B cell (primary cell): Measurements from ENCODE around the gene SETDB1. TPM values are rescaled to one million over a fixed set of nuclear protein-coding genes. Genes with fewer than 3 reads are reported as not detected.

ENCODE experiments used
- ATAC-seq: fragments of 200-7000 bp; cut with Tn5 transposase; one replicate; pipeline ENCODE4 v1.10.0; 2021; ENCODE audit warnings: low read depth, mild to moderate bottlenecking, moderate number of reproducible peaks, moderate library complexity
- CTCF ChIA-PET: fragments of 350-600 bp; sonication (Branson Sonifier 250); formaldehyde crosslinking; loops from one replicate; lab custom pipeline; 2021; ENCODE audit warnings: antibody characterized with exemption, inconsistent platforms; lab: Charles Lee
- POLR2A ChIA-PET: fragments of 350-600 bp; sonication (Branson Sonifier 250); formaldehyde crosslinking; loops from one replicate; lab custom pipeline; 2021; ENCODE audit warnings: antibody characterized with exemption; lab: Charles Lee
- DNase-seq: peaks from one replicate; pipeline ENCODE4 v3.0.0; 2013
- H2AFZ ChIP-seq: 2 replicates; pipeline ENCODE4 v1.6.1; 2012; ENCODE audit warnings: mild to moderate bottlenecking, low read depth, low read length; ENCODE audit not compliant: insufficient read depth, poor library complexity, severe bottlenecking
- H3K27ac ChIP-seq, 2 donors: 1 replicate in 1 of 2; 2 replicates in 1 of 2; pipeline ENCODE4 v1.5.1; 2012 to 2013; ENCODE audit warnings: low read length in 2 of 2, mild to moderate bottlenecking in 2 of 2, moderate library complexity in 1 of 2
- H3K27me3 ChIP-seq, 4 experiments: fragments of 200-600 bp in 1 of 4; sonication (generic) in 1 of 4; replicated peaks in 1 of 4; 1 replicate in 2 of 4; 2 replicates in 2 of 4; pipeline versions ENCODE4 v1.6.1 to v1.7.0; 2013 to 2016; ENCODE audit warnings: low read length in 3 of 4, mild to moderate bottlenecking in 2 of 4, mixed read lengths in 1 of 4, moderate library complexity in 1 of 4; ENCODE audit not compliant: insufficient read depth in 4 of 4, control insufficient read depth in 3 of 4; ENCODE audit errors: control extremely low read depth in 1 of 4
- H3K36me3 ChIP-seq, 2 experiments: replicated peaks in 1 of 2; 1 replicate in 1 of 2; 2 replicates in 1 of 2; pipeline versions ENCODE4 v1.6.1 to v1.7.1; 2013; ENCODE audit warnings: low read length in 1 of 2; ENCODE audit not compliant: insufficient read depth in 2 of 2, control insufficient read depth in 1 of 2; ENCODE audit errors: control extremely low read depth in 1 of 2, extremely low read depth in 1 of 2
- H3K4me1 ChIP-seq, 2 donors: fragments of 200-600 bp in 1 of 2; sonication (generic) in 1 of 2; 1 replicate in 1 of 2; 2 replicates in 1 of 2; pipeline versions ENCODE4 v1.5.1 to v1.6.1; 2013 to 2017; ENCODE audit warnings: low read length in 2 of 2; ENCODE audit not compliant: control insufficient read depth in 2 of 2, insufficient read depth in 2 of 2
- H3K4me2 ChIP-seq: replicated peaks from 2 replicates; pipeline ENCODE3; 2012; ENCODE audit warnings: mild to moderate bottlenecking, low read depth, low read length; ENCODE audit not compliant: poor library complexity, severe bottlenecking
- H3K4me3 ChIP-seq, 5 experiments: fragments of 200-600 bp in 1 of 5; sonication (generic) in 1 of 5; 1 replicate in 3 of 5; 2 replicates in 2 of 5; pipeline versions ENCODE4 v1.5.1 to v1.7.0; 2011 to 2016; ENCODE audit warnings: low read length in 4 of 5, mild to moderate bottlenecking in 4 of 5, low read depth in 2 of 5, control low read depth in 1 of 5, moderate library complexity in 1 of 5; ENCODE audit not compliant: insufficient read depth in 1 of 5; ENCODE audit errors: control extremely low read depth in 1 of 5, extremely low read depth in 1 of 5
- H3K79me2 ChIP-seq: fragments of 200-600 bp; sonication (generic); one replicate; pipeline ENCODE4 v1.6.0; 2016; ENCODE audit warnings: low read length; ENCODE audit not compliant: control insufficient read depth, insufficient read depth
- H3K9ac ChIP-seq: fragments of 200-600 bp; sonication (generic); 2 replicates; pipeline ENCODE4 v1.6.1; 2017; ENCODE audit warnings: mild to moderate bottlenecking, low read length, moderate library complexity
- H3K9me3 ChIP-seq, 3 donors: one replicate each; pipeline versions ENCODE4 v1.6.1 to v1.7.1; 2013; ENCODE audit warnings: low read length in 2 of 3; ENCODE audit not compliant: control insufficient read depth in 2 of 3, insufficient read depth in 1 of 3; ENCODE audit errors: control extremely low read depth in 1 of 3
- H4K20me1 ChIP-seq: 2 replicates; pipeline ENCODE4 v1.6.0; 2012; ENCODE audit warnings: mild to moderate bottlenecking, low read length; ENCODE audit not compliant: insufficient read depth, control insufficient read depth, poor library complexity, severe bottlenecking
- H3K27ac Mint-ChIP-seq: one replicate; pipeline ENCODE4 v1.8.0; 2021; ENCODE audit warnings: mixed read lengths
- H3K27me3 Mint-ChIP-seq: one replicate; pipeline ENCODE4 v1.8.0; 2021; ENCODE audit warnings: mixed read lengths
- H3K4me1 Mint-ChIP-seq: one replicate; pipeline ENCODE4 v1.8.0; 2021; ENCODE audit warnings: mixed read lengths
- H3K4me3 Mint-ChIP-seq: one replicate; pipeline ENCODE4 v1.8.0; 2021; ENCODE audit warnings: mixed read lengths
- H3K9me3 Mint-ChIP-seq: one replicate; pipeline ENCODE4 v1.8.0; 2022; ENCODE audit warnings: mixed read lengths; ENCODE audit not compliant: insufficient read depth
- EZH2 ChIP-seq: IDR thresholded peaks from 2 replicates; pipeline ENCODE4 v1.6.1; 2012; ENCODE audit warnings: borderline replicate concordance, low read depth, mild to moderate bottlenecking, moderate library complexity, low read length; ENCODE audit not compliant: insufficient read depth, poor library complexity, severe bottlenecking
- WGBS: methylation state at CpG from one replicate; pipeline ENCODE4 v1.1.5; 2013; ENCODE audit warnings: missing lambda C conversion rate; ENCODE audit not compliant: insufficient coverage; 5-methylcytosine and 5-hydroxymethylcytosine counted together
- intact Hi-C: fragments of 100-400 bp; cut with micrococcal nuclease; formaldehyde crosslinking; loops from one replicate; pipeline ENCODE4 v1.10.0; 2022
- polyA plus RNA-seq: library from polyadenylated mRNA; depleted of rRNA; stranded (reverse); fragments of >200 nt; gene quantifications from 2 replicates; pipeline ENCODE4 v1.2.3, GENCODE V29; 2012
- total RNA-seq, 2 donors: library from RNA; stranded (reverse); fragments of 120-200 nt in 1 of 2; gene quantifications; 1 replicate in 1 of 2; 2 replicates in 1 of 2; pipeline versions ENCODE4 v1.2.3 to v1.2.4, GENCODE V29; 2013 to 2022
- TF ChIP-seq, protein P1 (sequence below): fragments of 200-600 bp; IDR thresholded peaks from one replicate; pipeline ENCODE4 v1.8.0; 2022; ENCODE audit warnings: antibody characterized with exemption, mild to moderate bottlenecking

The SETDB1 gene
- total and polyA plus RNA-seq, 2 donors (not counting 1 experiment from before 2014, with no cell fraction given), result 57.4 to 115 TPM

DNA sequence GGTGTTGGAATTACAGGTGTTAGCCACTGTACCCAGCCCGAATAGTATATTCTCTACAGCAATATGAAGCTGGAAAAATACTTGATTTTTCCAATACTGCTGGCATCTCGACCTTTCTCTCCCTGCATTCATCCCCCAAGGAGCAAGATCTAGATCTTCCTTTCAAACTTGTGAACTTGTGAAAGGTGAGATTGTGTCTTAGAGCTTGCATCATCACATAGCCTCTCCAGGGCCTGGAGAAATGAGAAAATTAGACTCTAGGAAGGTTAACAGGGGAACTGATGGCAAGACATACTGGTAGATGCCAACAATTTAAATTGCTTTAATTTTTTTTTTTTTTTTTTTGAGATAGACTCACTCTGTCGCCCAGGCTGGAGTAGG lies 84.2 kb downstream of the SETDB1 start:
- POLR2A ChIA-PET, result no interaction called here
- Mint-ChIP-seq H3K27ac (no peak overlapping the region), H3K9me3 (no peaks in the 10 kb centered on the region), H3K27me3 (no peaks in the 10 kb centered on the region), H3K4me1 (peaks cover 57% of the 10 kb centered on the region), H3K4me3 (peak overlapping the region; percentile 7)
- H3K36me3 ChIP-seq, result peaks cover 3 to 10% of the 10 kb centered on the region in 2 experiments
- CTCF ChIA-PET, result interaction anchor here (0.7 to 1.1 kb wide), 3 partner anchors 9 to 723 kb away, joined by 3 to 8 read pairs (median 3); no protein-coding TSS in a partner anchor
- ATAC-seq, result no peak
- no peak overlapping the region for H3K4me3 ChIP-seq
- TF ChIP-seq EZH2, result no peak
- TF ChIP-seq, protein P1, sequence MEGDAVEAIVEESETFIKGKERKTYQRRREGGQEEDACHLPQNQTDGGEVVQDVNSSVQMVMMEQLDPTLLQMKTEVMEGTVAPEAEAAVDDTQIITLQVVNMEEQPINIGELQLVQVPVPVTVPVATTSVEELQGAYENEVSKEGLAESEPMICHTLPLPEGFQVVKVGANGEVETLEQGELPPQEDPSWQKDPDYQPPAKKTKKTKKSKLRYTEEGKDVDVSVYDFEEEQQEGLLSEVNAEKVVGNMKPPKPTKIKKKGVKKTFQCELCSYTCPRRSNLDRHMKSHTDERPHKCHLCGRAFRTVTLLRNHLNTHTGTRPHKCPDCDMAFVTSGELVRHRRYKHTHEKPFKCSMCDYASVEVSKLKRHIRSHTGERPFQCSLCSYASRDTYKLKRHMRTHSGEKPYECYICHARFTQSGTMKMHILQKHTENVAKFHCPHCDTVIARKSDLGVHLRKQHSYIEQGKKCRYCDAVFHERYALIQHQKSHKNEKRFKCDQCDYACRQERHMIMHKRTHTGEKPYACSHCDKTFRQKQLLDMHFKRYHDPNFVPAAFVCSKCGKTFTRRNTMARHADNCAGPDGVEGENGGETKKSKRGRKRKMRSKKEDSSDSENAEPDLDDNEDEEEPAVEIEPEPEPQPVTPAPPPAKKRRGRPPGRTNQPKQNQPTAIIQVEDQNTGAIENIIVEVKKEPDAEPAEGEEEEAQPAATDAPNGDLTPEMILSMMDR, result no peak
- peaks cover 36 to 40% of the 10 kb centered on the region in 2 donors for H3K4me1 ChIP-seq
- peaks cover 74% of the 10 kb centered on the region for H3K79me2 ChIP-seq
- no peak overlapping the region for H3K27ac ChIP-seq
- no peak overlapping the region for H3K4me2 ChIP-seq
- H3K9me3 ChIP-seq, result no peaks in the 10 kb centered on the region
- no peak for DNase-seq
- intact Hi-C loops, result no loop called here
- H3K9ac ChIP-seq, result no peak overlapping the region
- no peaks in the 10 kb centered on the region for H3K27me3 ChIP-seq
- H2AFZ ChIP-seq, result no peak overlapping the region
- no peaks in the 10 kb centered on the region for H4K20me1 ChIP-seq
- 100% methylated on average over 1 of the region's 3 CpGs for WGBS

DNA sequence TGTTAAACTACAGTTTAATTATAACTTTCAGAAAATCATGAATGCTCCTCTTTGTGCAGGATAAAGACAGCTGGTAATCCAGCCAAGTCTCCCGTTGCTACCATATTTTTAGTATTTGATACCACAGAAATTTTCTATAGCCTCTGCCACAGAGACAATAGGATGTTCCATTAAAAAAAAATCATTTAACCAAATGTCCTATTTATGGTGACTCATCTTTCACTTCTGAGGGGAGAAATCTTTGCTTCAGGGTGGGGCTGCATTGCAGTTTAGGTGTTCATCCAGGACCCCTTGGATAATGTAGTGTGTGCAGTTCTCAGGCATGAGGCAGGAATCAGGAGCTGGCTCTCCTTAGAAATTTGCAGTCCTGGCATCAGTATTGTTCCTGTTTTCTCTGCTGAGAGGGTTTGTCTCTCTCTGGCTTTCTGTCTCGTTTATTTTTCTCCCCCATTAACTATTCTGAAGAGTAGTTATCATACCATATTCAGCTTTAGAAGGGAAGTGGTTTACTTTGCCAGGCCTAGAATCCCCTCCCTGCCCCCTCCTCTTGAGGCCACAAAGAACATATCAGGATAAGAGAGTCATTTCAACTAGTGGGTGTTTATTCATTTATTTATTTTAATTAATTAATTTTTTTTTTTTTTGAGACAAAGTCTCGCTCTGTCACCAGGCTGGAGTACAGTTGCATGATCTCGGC lies 85.1 kb downstream of the SETDB1 start:
- no peaks in the 10 kb centered on the region for H4K20me1 ChIP-seq
- H3K36me3 ChIP-seq, result peaks cover 3 to 10% of the 10 kb centered on the region in 2 experiments
- intact Hi-C loops, result no loop called here
- no peak overlapping the region for H2AFZ ChIP-seq
- Mint-ChIP-seq H3K27ac (no peak overlapping the region), H3K4me3 (no peak overlapping the region), H3K27me3 (no peaks in the 10 kb centered on the region), H3K4me1 (peaks cover 48% of the 10 kb centered on the region), H3K9me3 (no peaks in the 10 kb centered on the region)
- H3K27me3 ChIP-seq, result no peaks in the 10 kb centered on the region
- ChIA-PET CTCF (interaction anchor here (0.9 to 1.1 kb wide), 3 partner anchors 10 to 27 kb away, joined by 3 read pairs; no protein-coding TSS in a partner anchor), POLR2A (interaction anchor here (0.7 kb wide), 1 partner anchor 884 kb away, joined by 3 read pairs; no protein-coding TSS in a partner anchor)
- DNase-seq, result no peak
- no peaks in the 10 kb centered on the region for H3K9me3 ChIP-seq
- H3K27ac ChIP-seq, result no peak overlapping the region
- peaks cover 27 to 31% of the 10 kb centered on the region in 2 donors for H3K4me1 ChIP-seq
- ATAC-seq, result no peak
- H3K4me3 ChIP-seq, result no peak overlapping the region
- TF ChIP-seq, protein P1, result no peak
- TF ChIP-seq EZH2, result no peak
- WGBS, result 100% methylated on average over 2 of the region's 4 CpGs
- H3K4me2 ChIP-seq, result no peak overlapping the region
- no peak overlapping the region for H3K9ac ChIP-seq
- H3K79me2 ChIP-seq, result peaks cover 65% of the 10 kb centered on the region
